MCF 10A (cell line): ENCODE measurements around the gene ZDHHC4. TPM values are rescaled to one million over a fixed set of nuclear protein-coding genes. Genes with fewer than 3 reads are reported as not detected.
A peak's percentile ranks its signal among the peaks of the same experiment; 100 is the strongest.

Experiments
- BruUV-seq: library from RNA; stranded (reverse); fragments of 400-500 nt; replicated peaks from 2 replicates; lab custom pipeline; 2021; lab: Mats Ljungman, UMichigan
- CTCF ChIA-PET: fragments of 300-600 bp; sonication (Branson Sonifier 250); formaldehyde crosslinking; extraction: SDS; loops from one replicate; lab custom pipeline; 2021; ENCODE audit warnings: antibody characterized with exemption, inconsistent platforms; lab: Yijun Ruan, JAX
- POLR2A ChIA-PET: fragments of 300-600, 350-650 bp; sonication (Branson Sonifier 250); formaldehyde crosslinking; extraction: SDS; loops from one replicate; lab custom pipeline; 2020; ENCODE audit warnings: antibody characterized with exemption, inconsistent platforms; lab: Yijun Ruan, JAX
- DNase-seq: peaks from one replicate; pipeline ENCODE4 v3.0.0-alpha.2; 2018; ENCODE audit not compliant: unreplicated experiment
- H3K27ac Mint-ChIP-seq: one replicate; pipeline ENCODE4 v1.8.0; 2022; ENCODE audit warnings: mild to moderate bottlenecking, low read depth, mixed read lengths; ENCODE audit not compliant: unreplicated experiment
- H3K27me3 Mint-ChIP-seq: one replicate; pipeline ENCODE4 v1.8.0; 2022; ENCODE audit warnings: mixed read lengths; ENCODE audit not compliant: insufficient read depth, unreplicated experiment
- H3K36me3 Mint-ChIP-seq: one replicate; pipeline ENCODE4 v1.8.0; 2022; ENCODE audit warnings: mild to moderate bottlenecking, moderate library complexity, mixed read lengths; ENCODE audit not compliant: insufficient read depth, unreplicated experiment
- H3K4me1 Mint-ChIP-seq: one replicate; pipeline ENCODE4 v1.8.0; 2022; ENCODE audit warnings: mixed read lengths; ENCODE audit not compliant: insufficient read depth, unreplicated experiment
- H3K4me3 Mint-ChIP-seq: one replicate; pipeline ENCODE4 v1.8.0; 2022; ENCODE audit warnings: mild to moderate bottlenecking, moderate library complexity, mixed read lengths; ENCODE audit not compliant: unreplicated experiment
- H3K9me3 Mint-ChIP-seq: one replicate; pipeline ENCODE4 v1.8.0; 2022; ENCODE audit warnings: mixed read lengths; ENCODE audit not compliant: unreplicated experiment
- intact Hi-C: fragments of 100-400 bp; cut with micrococcal nuclease; formaldehyde crosslinking; loops from 2 replicates; pipeline ENCODE4 v1.14.1; 2022
- total RNA-seq: library from RNA; stranded (reverse); gene quantifications from 2 replicates; pipeline ENCODE4 v1.2.3, GENCODE V29; 2022
- TF ChIP-seq, protein P1 (sequence below): fragments of 200-600 bp; IDR thresholded peaks from one replicate; pipeline ENCODE4 v1.8.0; 2022; ENCODE audit warnings: antibody characterized with exemption, mild to moderate bottlenecking; ENCODE audit not compliant: unreplicated experiment

The ZDHHC4 gene
- total RNA-seq, 1 experiment from 2014 or later, result 45.6 TPM

DNA sequence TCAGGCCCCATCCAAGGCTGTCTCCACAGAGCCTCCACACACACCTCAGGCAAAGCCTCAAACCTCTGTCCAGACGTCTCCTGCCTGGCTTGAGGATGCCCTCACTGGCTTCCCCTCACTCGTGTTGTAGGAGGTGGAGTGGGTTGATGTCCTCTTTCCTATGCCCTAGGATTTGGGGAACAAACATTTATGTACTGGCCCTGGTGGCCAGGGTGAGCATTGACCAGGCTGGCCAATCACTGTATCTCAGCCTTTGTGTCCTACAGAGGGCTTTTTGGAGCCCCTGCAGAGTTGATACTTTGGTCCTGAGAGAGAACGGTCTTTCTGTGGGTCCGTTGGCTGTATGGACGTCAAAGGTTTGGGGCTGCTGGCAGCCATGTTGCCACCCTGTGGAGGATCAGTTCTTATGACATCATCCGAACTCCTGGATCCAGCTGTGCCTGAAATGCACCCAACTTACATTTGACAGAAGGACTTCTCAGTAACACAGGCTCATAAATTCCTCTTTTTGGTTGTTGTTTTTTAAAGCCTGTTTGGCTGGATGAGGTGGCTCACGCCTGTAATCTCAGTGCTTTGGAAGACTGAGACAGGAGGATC is 23.7 kb upstream of the ZDHHC4 start:
- Mint-ChIP-seq H3K36me3 (no peaks in the 10 kb centered on the region), H3K9me3 (no peaks in the 10 kb centered on the region), H3K27ac (no peak overlapping the region), H3K4me1 (no peaks in the 10 kb centered on the region), H3K27me3 (no peaks in the 10 kb centered on the region), H3K4me3 (no peak overlapping the region)
- DNase-seq, result no peak
- TF ChIP-seq, protein P1, sequence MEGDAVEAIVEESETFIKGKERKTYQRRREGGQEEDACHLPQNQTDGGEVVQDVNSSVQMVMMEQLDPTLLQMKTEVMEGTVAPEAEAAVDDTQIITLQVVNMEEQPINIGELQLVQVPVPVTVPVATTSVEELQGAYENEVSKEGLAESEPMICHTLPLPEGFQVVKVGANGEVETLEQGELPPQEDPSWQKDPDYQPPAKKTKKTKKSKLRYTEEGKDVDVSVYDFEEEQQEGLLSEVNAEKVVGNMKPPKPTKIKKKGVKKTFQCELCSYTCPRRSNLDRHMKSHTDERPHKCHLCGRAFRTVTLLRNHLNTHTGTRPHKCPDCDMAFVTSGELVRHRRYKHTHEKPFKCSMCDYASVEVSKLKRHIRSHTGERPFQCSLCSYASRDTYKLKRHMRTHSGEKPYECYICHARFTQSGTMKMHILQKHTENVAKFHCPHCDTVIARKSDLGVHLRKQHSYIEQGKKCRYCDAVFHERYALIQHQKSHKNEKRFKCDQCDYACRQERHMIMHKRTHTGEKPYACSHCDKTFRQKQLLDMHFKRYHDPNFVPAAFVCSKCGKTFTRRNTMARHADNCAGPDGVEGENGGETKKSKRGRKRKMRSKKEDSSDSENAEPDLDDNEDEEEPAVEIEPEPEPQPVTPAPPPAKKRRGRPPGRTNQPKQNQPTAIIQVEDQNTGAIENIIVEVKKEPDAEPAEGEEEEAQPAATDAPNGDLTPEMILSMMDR, result no peak
- BruUV-seq, result no TSS peak
- ChIA-PET CTCF (no interaction called here), POLR2A (no interaction called here)
- intact Hi-C loops, result no loop called here

GRCh38 chr7:6554848-6555247 is 22.4 kb upstream of the ZDHHC4 start:
- intact Hi-C loops, result no loop called here
- TF ChIP-seq, protein P1, result no peak
- no peak overlapping the region for H3K27ac Mint-ChIP-seq
- POLR2A ChIA-PET, result no interaction called here
- CTCF ChIA-PET, result interaction anchor here (1.1 kb wide), 1 partner anchor 28 kb away, joined by 3 read pairs; no protein-coding TSS in a partner anchor
- H3K36me3 Mint-ChIP-seq, result no peaks in the 10 kb centered on the region
- H3K27me3 Mint-ChIP-seq, result no peaks in the 10 kb centered on the region
- no peak overlapping the region for H3K4me3 Mint-ChIP-seq
- no peak for DNase-seq
- no peaks in the 10 kb centered on the region for H3K9me3 Mint-ChIP-seq
- no TSS peak for BruUV-seq
- no peaks in the 10 kb centered on the region for H3K4me1 Mint-ChIP-seq

DNA sequence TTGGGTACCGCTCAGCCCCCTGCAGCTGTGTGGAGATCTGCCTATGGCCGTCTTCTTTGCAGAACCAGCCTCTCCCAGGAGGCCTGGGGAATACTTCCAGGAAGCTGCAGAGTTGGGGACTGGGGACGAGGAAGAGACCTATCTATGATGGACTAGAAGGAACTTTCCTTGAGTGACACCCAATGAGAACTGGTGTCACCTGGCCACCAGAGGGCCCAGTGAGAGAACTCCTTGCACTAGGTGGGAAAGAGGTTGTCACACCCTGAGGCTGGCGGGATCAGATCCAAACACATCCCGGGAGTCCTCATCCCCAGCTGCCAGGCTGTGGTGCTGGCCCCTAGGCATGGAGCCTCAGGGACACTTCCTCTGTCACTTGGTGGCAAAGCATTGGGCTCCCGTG is 21.1 kb upstream of the ZDHHC4 start:
- Mint-ChIP-seq H3K4me1 (no peaks in the 10 kb centered on the region), H3K4me3 (no peak overlapping the region), H3K27ac (no peak overlapping the region), H3K27me3 (no peaks in the 10 kb centered on the region), H3K36me3 (no peaks in the 10 kb centered on the region), H3K9me3 (no peaks in the 10 kb centered on the region)
- intact Hi-C loops, result no loop called here
- CTCF ChIA-PET, result interaction anchor here (0.7 kb wide), 1 partner anchor 301 kb away, joined by 3 read pairs; no protein-coding TSS in a partner anchor
- DNase-seq, result peak; percentile 12
- POLR2A ChIA-PET, result no interaction called here
- TF ChIP-seq, protein P1, result no peak
- BruUV-seq, result no TSS peak

DNA sequence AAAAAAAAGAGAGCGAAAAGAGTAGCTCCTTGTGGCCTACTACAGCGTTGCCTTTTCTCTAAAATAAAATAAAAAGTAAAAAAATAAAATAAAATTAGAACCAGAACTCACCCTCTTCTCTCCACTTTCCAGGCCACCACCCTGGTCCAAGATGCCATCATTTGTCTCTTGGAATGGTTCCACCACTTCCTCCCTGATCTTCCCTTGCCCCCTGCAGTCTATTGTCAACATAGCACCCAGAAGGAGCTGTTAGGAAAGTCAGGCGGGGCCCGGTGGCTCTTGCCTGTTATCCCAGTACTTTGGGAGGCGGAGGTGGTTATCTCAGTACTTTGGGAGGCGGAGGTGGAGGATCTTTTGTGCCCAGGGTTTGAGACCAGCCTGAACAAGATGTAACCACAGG is 18.4 kb upstream of the ZDHHC4 start:
- TF ChIP-seq, protein P1, result peak; percentile 25
- intact Hi-C loops, result loop anchor here (2.0 kb wide), 1 partner anchor 42 kb away; no protein-coding TSS in a partner anchor
- H3K36me3 Mint-ChIP-seq, result no peaks in the 10 kb centered on the region
- H3K27ac Mint-ChIP-seq, result no peak overlapping the region
- ChIA-PET CTCF (interaction anchor here (0.6 to 1.8 kb wide), 9 partner anchors 16 to 1517 kb away, joined by 3 to 12 read pairs (median 4); no protein-coding TSS in a partner anchor), POLR2A (interaction anchor here (1.4 kb wide), 1 partner anchor 32 kb away, joined by 5 read pairs; no protein-coding TSS in a partner anchor)
- no peak overlapping the region for H3K4me3 Mint-ChIP-seq
- H3K27me3 Mint-ChIP-seq, result no peaks in the 10 kb centered on the region
- no peaks in the 10 kb centered on the region for H3K9me3 Mint-ChIP-seq
- BruUV-seq, result no TSS peak
- peak; percentile 65 for DNase-seq
- H3K4me1 Mint-ChIP-seq, result no peaks in the 10 kb centered on the region
